NCI-H1092 treated with DMSO at 0.1 percent for 48 hours (cell line): ENCODE measurements around the gene IL1RAP.

ENCODE experiments used
- DNase-seq: peaks from one replicate; lab custom pipeline; 2025; lab: John Stamatoyannopoulos, UW

The IL1RAP gene

GRCh38 chr3:190614226-190615059 is 100.6 kb downstream of the IL1RAP start:
- no peak for DNase-seq

- DNase-seq = no peak
Observed at GRCh38 chr3:190615060-190615384, 101.1 kb downstream of the IL1RAP start.

GRCh38 chr3:190615607-190616006 is 101.7 kb downstream of the IL1RAP start:
- DNase-seq = no peak

- no peak for DNase-seq
Observed at GRCh38 chr3:190616637-190617036, 102.8 kb downstream of the IL1RAP start.

GRCh38 chr3:190617185-190617584 is 103.3 kb downstream of the IL1RAP start:
- no peak for DNase-seq

GRCh38 chr3:190618330-190619030 is 104.6 kb downstream of the IL1RAP start:
- no peak for DNase-seq

- DNase-seq = no peak
Observed at GRCh38 chr3:190619353-190619752, 105.5 kb downstream of the IL1RAP start.

- no peak for DNase-seq
Observed at GRCh38 chr3:190619761-190620160, 105.9 kb downstream of the IL1RAP start.

GRCh38 chr3:190620886-190621608 is 107.2 kb downstream of the IL1RAP start:
- DNase-seq = no peak

- no peak for DNase-seq
Observed at GRCh38 chr3:190621927-190622326, 108.0 kb downstream of the IL1RAP start.

- DNase-seq = no peak
Observed at GRCh38 chr3:190624282-190624681, 110.4 kb downstream of the IL1RAP start.

- DNase-seq = no peak
Observed at GRCh38 chr3:190626951-190627620, 113.2 kb downstream of the IL1RAP start.

GRCh38 chr3:190629088-190629487 is 115.2 kb downstream of the IL1RAP start:
- no peak for DNase-seq

GRCh38 chr3:190631295-190631694 is 117.4 kb downstream of the IL1RAP start:
- no peak for DNase-seq

- no peak for DNase-seq
Observed at GRCh38 chr3:190641564-190641963, 127.7 kb downstream of the IL1RAP start.

- no peak for DNase-seq
Observed at GRCh38 chr3:190642016-190642415, 128.1 kb downstream of the IL1RAP start.

GRCh38 chr3:190644035-190644434 is 130.2 kb downstream of the IL1RAP start:
- DNase-seq = no peak

GRCh38 chr3:190644766-190645165 is 130.9 kb downstream of the IL1RAP start:
- no peak for DNase-seq

GRCh38 chr3:190645932-190646460 is 132.1 kb downstream of the IL1RAP start:
- no peak for DNase-seq

- DNase-seq = no peak
Observed at GRCh38 chr3:190646996-190647395, 133.1 kb downstream of the IL1RAP start.

- DNase-seq = no peak
Observed at GRCh38 chr3:190655933-190656332, 142.0 kb downstream of the IL1RAP start.

GRCh38 chr3:190658106-190658505 is 144.2 kb downstream of the IL1RAP start:
- DNase-seq = no peak
